NCI-H1436 (cell line): ENCODE data around the gene SCN2B.

Experiments used
- DNase-seq: peaks from one replicate; lab custom pipeline; 2025; lab: John Stamatoyannopoulos, UW

SCN2B gene

GRCh38 chr11:118175993-118176777, at the start of gene SCN2B:
SCN2B (minus strand) TSS chr11:118176639; CDS start chr11:118176431, 208 bp downstream.
- no peak for DNase-seq

- no peak for DNase-seq
These were observed 48.2 kb upstream of the SCN2B start, which contains the start of gene JAML for GRCh38 chr11:118224511-118225188. JAML (minus strand) TSS chr11:118225011; CDS start chr11:118214866, 10,145 bp downstream.

GRCh38 chr11:118223992-118224391, 47.6 kb upstream of the SCN2B start:
- no peak for DNase-seq

GRCh38 chr11:118223570-118223969, 47.1 kb upstream of the SCN2B start:
- DNase-seq, result no peak

GRCh38 chr11:118222437-118222836, 46.0 kb upstream of the SCN2B start:
- no peak for DNase-seq

GRCh38 chr11:118221419-118221818, 45.0 kb upstream of the SCN2B start:
- no peak for DNase-seq

GRCh38 chr11:118219732-118220131, 43.3 kb upstream of the SCN2B start:
- no peak for DNase-seq

- no peak for DNase-seq
These were observed 42.8 kb upstream of the SCN2B start for GRCh38 chr11:118219244-118219643.

GRCh38 chr11:118217575-118217974, 41.1 kb upstream of the SCN2B start:
- DNase-seq, result no peak

- DNase-seq, result no peak
These were observed 40.4 kb upstream of the SCN2B start for GRCh38 chr11:118216621-118217481.

- no peak for DNase-seq
These were observed 39.3 kb upstream of the SCN2B start for GRCh38 chr11:118215765-118216164.

GRCh38 chr11:118215262-118215661, 38.8 kb upstream of the SCN2B start:
- DNase-seq, result no peak

- no peak for DNase-seq
These were observed 37.9 kb upstream of the SCN2B start for GRCh38 chr11:118214210-118214914.

GRCh38 chr11:118213781-118214180, 37.3 kb upstream of the SCN2B start:
- no peak for DNase-seq

- DNase-seq, result no peak
These were observed 36.8 kb upstream of the SCN2B start for GRCh38 chr11:118213201-118213600.

- DNase-seq, result no peak
These were observed 36.3 kb upstream of the SCN2B start for GRCh38 chr11:118212781-118213191.

GRCh38 chr11:118212131-118212725, 35.8 kb upstream of the SCN2B start:
- DNase-seq, result no peak

- no peak for DNase-seq
These were observed 34.6 kb upstream of the SCN2B start for GRCh38 chr11:118211006-118211405.

GRCh38 chr11:118210323-118210722, 33.9 kb upstream of the SCN2B start:
- no peak for DNase-seq

- DNase-seq, result no peak
These were observed 32.6 kb upstream of the SCN2B start for GRCh38 chr11:118209033-118209432.

- DNase-seq, result no peak
These were observed 30.6 kb upstream of the SCN2B start for GRCh38 chr11:118207079-118207478.
